ENCODE data around the gene OR1M1.
A peak's percentile ranks its signal among the peaks of the same experiment; 100 is the strongest.

The OR1M1 gene

GRCh38 chr19:9075064-9075949 is 11.6 kb upstream of the OR1M1 start:
- peak; percentile 3 for DNase-seq

GRCh38 chr19:9076901-9077300 is 10.0 kb upstream of the OR1M1 start:
- DNase-seq: no peak

- no peak for DNase-seq
These were observed 8.2 kb upstream of the OR1M1 start for GRCh38 chr19:9078651-9079050.

- DNase-seq: no peak
These were observed 20.5 kb downstream of the OR1M1 start, which contains the start of gene OR7G2 for GRCh38 chr19:9107375-9107774. Gene OR7G2 (minus strand): TSS chr19:9107475. CDS start chr19:9103243, 4,232 bp downstream.

GRCh38 chr19:9109959-9110358 is 23.1 kb downstream of the OR1M1 start:
- no peak for DNase-seq

- DNase-seq: no peak
These were observed 28.5 kb downstream of the OR1M1 start, which contains the start of gene OR7G1 for GRCh38 chr19:9115307-9115813. Gene OR7G1 (minus strand): TSS chr19:9115763. CDS start chr19:9115763, 0 bp downstream.

GRCh38 chr19:9116547-9116946 is 29.7 kb downstream of the OR1M1 start:
- no peak for DNase-seq

- no peak for DNase-seq
These were observed 40.1 kb downstream of the OR1M1 start, which contains the start of gene OR7G3 for GRCh38 chr19:9126900-9127405. Gene OR7G3 (minus strand): TSS chr19:9126950. CDS start chr19:9126950, 0 bp downstream.

- no peak for DNase-seq
These were observed 41.3 kb downstream of the OR1M1 start for GRCh38 chr19:9128171-9128570.

GRCh38 chr19:9130965-9131364 is 44.1 kb downstream of the OR1M1 start:
- no peak for DNase-seq

GRCh38 chr19:9132422-9132821 is 45.6 kb downstream of the OR1M1 start:
- DNase-seq: no peak

- no peak for DNase-seq
These were observed 52.8 kb downstream of the OR1M1 start for GRCh38 chr19:9139609-9140158.

- peak; percentile 86 for DNase-seq
These were observed 53.5 kb downstream of the OR1M1 start, which contains the start of gene ZNF317 for GRCh38 chr19:9140159-9140874. Gene ZNF317 (plus strand): TSS chr19:9140397. CDS start chr19:9156017, 15,620 bp downstream.

GRCh38 chr19:9144920-9145319 is 58.1 kb downstream of the OR1M1 start:
- no peak for DNase-seq

Measured in stimulated activated CD4-positive, alpha-beta T cell treated with anti-CD3 and anti-CD28 coated beads, Interleukin-4, amount 100 ng/mL, for 1 hour (primary cell).